ENCODE measurements around the gene NOC4L. TPM values are rescaled to one million over a fixed set of nuclear protein-coding genes. Genes with fewer than 3 reads are reported as not detected.

The NOC4L gene
- polyA plus RNA-seq, 10 donors, result 7.6 to 15.2 (median 10.7) TPM

DNA sequence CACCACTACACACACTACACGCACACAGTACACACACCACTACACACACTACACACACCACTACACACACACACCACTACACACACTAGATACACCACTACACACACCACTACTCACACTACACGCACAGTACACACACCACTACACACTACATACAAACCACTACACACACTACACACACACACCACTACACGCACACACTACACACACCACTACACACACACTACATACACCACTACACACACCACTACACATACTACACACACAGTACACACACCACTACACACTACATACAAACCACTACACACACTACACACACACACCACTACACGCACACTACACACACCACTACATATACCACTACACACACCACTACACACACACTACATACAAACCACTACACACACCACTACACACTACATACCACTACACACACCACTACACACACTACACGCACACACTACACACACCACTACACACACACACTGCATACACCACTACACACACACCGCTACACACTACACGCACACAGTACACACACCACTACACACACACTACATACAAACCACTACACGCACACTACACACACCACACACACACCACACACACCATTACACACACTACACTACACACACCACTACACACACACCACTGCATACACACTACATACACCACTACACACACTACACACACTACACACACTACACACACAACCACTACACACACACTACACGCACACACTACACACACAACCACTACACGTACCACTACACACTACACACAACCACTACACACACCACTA is 11.7 kb downstream of the NOC4L start:
- DNase-seq, result no peak

DNA sequence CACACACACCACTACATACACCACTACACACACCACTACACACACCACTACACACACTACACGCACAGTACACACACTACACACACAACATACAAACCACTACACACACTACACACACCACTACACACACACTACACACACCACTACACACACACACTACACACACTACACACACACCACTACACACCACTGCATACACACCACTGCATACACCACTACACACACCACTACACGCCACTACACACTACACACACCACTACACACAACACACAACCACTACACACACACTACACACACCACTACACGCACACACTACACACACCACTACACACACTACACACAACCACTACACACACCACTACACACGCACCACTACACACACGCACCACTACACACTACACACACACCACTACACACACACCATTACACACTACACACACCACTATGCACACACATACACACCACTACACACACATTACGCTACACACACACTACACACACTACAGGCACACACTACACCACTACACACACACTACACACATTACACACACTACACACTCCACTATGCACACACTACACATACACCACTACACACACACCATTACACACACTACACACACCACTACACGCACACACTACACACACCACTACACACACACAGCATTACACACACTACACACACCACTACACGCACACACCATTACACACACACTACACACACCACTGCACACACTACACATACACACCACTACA is 12.5 kb downstream of the NOC4L start:
- no peak for DNase-seq

DNA sequence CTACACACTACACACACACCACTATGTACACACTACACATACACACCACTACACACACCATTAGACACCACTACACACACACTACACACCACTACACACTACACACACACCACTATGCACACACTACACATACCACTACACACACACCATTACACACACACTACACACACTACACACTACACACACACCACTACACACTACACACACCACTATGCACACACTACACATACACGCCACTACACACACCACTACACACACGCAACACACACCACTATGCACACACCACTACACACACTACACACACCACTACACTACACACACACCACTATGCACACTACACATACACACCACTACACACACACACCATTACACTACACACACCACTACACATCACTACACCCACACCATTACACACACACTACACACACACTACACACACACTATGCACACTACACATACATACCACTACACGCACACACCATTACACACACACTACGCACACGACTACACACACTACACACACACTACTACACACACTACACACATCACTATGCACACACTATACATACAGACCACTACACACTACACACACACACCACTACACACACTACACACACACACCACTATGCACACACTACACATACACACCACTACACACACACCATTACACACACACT is 13.6 kb downstream of the NOC4L start:
- DNase-seq, result no peak

DNA sequence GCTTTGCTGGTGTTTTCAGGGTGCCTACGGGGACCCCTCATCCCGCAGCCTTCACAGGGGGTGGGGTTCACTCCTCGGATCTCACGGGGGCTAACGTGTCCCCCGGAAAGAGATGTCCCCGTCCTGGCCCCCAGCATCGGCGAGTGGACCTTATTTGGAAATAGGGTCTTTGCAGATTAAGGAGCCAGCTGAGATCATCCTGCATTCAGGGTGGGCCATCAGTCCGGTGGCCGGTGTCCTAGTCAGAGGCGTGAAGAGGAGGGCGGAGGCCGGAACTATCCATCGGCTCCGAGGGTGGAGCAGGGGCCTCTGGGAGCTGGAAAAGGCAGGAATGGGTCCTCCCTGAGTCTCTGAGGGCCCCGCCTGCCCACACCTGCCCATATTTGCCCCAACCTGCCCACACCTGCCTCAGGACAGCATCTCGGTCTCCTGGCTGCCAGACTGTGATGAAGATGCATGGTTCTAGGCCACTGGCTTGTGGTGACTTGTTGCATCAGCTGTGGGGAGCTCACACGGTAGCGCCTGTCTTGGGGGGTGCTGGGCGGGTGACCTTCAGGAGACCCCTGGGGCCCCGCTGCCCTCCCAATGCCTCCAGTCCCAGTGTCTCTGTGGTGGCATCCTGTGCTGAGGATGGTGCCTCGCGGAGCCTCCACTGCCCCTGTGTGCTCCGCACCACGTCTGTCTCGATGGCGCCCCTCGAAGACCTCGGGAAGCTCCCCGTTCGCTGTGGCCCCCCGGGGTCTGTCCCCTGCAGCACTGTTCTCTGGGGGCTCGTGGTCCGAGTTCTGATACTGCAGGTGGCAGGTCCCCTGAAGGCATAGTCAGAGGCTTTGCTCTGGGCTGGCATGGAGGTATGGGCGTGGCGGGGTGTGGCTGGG is 14.7 kb downstream of the NOC4L start:
- DNase-seq, result no peak

DNA sequence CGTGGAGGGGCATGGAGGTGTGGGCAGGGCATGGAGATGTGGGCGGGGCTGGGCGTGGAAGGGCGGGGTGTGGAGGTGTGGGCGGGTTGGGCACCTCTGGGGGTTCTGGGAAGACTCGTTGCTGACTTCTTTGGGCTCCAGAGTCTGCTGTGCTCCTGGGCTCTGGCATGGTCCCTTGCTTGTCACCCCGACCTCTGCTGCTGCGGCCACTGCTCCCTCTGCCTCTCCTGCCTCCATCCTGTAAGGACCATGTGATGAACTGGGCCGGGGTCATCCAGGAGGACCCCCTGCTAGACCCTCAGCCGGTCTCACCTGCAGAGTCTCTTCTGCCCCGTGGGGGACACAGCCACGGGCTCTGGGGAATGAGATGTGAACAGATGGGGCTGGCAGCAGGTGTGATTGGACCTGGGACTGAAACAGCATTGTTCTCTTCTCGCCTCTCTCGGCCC is 15.3 kb downstream of the NOC4L start:
- no peak for DNase-seq

DNA sequence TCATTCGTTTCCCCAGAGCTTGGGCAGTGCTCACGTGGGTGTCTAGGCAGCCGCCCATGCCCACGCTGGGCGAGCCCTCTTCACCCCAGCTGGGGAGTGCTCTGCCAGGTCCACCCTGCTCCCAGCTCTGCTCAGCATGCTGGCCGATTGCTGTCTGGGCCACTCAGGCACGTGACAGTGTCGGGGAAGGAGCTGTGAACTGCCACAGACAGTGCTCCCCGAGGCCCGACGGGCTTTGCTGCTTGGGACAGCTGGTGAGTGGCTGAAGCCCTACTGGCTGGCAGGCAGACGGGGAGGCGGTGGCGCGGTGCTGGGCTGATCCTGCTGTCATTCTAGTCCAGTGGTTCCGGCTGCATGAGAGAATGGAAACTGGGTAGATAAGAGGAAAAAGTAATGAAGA is 15.8 kb downstream of the NOC4L start:
- no peak for DNase-seq

DNA sequence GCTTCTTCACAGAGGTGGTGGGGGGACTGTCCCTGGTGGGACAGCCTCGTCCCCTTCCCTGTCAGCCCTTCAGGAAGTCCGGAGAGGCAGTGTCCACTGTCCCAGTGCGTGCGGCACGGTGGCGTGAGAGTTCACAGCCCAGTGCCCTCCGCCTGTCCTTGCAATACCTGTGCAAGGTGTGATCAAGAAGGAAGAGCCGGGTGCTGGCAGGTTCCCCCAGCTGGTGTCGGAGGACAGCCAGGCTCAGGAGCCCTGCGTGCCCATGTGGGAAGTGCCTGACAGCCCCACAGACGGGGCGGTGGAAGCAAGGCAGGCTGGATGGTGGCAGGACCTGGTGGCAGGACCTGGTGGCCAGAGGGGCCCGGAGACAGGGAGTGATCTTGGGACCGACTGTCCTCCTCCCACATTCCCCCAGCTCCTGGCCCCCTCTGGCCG is 16.4 kb downstream of the NOC4L start:
- no peak for DNase-seq

DNA sequence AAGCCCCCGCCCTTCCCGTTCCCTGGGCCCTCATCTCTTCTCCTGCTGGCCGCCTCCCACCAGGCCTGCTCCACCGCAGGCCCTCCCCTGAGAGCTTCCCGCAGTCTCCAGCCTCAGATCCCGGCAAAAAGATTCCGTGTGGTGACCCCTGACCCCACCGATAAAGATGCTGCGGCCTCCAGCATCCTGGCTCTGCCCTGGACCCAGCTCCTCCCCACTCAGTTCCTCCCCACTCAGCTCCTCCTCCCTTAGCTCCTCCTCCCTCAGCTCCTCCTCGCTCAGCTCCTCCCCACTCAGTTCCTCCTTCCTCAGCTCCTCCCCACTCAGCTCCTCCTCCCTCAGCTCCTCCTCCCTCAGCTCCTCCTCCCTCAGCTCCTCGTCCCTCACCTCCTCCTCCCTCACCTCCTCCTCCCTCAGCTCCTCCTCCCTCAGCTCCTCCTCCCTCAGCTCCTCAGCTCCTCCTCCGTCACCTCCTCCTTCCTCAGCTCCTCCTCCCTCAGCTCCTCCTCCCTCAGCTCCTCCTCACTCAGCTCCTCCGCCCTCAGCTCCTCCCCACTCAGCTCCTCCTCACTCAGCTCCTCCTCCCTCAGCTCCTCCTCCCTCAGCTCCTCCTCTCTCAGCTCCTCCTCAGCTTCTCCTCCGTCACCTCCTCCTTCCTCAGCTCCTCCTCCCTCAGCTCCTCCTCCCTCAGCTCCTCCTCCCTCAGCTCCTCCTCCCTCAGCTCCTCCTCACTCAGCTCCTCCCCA is 17.0 kb downstream of the NOC4L start:
- no peak for DNase-seq

DNA sequence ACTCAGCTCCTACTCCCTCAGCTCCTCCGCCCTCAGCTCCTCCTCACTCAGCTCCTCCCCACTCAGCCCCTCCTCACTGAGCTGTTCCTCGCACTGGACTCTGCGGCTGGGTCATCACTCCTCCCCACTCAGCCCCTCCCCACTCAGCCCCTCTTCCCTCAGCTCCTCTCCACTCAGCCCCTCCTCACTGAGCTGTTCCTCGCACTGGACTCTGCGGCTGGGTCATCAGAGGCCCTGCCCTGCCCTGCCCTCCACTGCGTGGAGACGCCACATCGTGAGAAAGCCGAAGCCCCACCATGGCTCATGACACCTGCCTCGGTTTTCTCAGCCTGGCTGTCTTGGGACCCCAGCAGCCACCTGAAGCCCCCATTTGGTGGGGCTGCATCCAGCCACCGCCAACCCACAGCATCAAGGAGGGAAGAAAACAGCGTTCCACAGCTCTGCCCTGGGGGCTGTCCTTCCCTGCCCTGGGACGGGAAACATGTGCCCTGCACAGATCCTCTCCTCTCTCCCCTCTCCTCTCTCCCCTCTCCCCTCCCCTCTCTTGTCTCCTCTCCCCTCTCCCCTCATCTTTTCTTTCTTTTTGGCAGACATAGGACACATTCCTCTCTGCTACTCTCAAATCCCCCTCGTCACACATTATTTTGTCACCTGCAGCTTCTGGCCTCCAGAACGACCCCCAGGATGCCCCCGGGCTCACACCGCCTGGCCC is 17.7 kb downstream of the NOC4L start:
- DNase-seq, result no peak

DNA sequence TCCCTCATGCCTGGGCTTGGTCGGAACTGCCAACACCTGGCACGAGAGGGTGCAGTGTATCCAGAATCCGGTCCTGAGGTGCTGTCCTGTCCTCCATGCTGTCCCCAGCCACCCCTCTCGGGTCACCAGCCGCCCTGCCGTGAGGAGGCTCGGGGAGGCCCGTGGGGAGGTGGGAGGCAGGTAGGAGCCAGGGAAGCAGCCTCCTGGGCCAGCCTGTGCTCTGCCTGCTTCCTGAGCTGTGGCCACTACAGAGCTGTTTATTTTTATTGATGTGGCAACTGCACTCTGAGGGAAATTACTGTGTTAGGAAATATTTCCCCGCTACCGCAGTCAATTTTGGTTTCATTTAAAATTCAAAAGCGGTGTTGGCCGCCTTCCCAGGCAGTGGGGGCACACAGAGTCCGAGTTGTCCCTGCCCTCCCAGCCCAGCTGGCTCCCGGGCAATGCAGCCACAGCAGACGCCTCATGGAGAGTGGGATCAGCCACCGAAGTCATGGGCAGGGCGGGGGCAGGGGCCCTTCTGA is 18.3 kb downstream of the NOC4L start:
- DNase-seq, result peak; percentile 16 to 58 (median 46)

DNA sequence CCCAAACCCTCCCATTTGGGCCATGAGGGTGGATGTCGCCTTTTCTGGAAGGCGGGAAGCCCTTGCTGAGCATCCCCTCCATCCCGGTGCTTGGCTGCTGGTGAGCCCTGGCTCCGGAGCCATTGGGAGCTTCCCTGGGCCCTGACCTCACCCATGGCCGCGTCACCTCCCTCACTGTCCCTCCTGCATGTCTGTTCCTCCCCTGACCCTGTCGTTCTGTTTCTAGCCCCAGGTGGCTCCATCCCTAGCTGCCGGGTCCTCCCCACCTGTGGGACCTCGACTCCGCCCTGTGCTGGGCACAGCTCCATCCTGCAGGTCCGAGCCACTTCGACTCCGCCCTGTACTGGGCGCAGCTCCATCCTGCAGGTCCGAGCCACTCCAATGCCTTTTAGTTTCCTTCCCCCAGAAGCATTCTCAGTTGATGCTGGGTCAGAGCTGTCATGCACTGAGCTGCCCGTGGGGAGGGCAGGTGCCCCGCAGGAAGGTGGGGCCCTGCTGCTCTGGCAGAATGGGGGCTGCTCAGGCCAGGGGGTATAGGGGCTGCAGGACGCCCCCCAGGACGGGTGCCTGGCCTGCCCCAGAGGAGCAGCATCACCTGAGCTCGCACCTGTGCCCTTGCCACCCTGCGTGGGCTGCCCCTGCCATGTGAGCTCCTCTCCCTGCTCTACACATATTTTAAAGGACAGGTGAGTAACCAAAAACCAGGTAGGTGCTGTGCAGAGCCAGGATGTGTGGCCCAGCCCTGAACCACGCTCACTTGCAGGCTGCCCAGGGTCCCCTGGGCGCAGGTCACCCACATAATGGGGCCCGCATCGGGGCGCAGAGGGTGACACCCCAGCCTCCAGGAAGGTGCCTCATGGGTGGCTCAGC is 19.0 kb downstream of the NOC4L start:
- no peak for DNase-seq

DNA sequence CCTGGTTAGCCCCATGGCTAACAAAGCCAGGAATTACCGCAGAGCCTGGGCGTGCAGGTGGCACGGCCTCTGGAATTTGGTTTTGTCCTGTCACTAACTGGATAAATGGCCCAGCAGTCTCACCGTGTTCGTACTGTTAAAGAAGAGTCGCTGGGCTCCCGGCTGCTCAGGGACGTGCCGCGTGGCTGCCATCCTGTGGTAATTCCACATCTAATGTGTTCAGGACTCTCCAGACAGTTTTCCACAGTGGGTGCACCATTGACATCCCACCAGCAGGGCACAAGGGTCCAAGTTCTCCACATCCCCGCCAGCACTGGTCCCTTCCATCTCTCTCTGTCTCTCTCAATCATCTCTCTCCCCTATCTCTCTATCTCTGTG is 19.6 kb downstream of the NOC4L start:
- no peak for DNase-seq

DNA sequence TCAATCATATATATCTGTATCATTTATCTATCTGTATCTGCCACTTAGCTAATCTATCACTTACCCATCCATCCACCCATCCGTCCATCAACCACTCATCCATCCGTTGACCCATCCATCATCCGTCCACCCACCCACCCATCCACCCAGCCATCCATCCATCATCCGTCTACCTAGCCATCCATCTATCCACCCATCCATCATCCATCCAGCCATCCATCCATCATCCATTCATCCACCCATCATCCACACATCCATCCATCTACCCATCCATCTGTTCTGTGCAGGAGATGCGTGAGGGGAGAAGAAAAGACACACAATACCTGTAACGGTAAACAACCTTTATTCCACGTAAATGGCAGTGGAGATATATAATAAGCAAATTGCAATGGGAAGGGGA is 20.2 kb downstream of the NOC4L start:
- DNase-seq, result no peak

DNA sequence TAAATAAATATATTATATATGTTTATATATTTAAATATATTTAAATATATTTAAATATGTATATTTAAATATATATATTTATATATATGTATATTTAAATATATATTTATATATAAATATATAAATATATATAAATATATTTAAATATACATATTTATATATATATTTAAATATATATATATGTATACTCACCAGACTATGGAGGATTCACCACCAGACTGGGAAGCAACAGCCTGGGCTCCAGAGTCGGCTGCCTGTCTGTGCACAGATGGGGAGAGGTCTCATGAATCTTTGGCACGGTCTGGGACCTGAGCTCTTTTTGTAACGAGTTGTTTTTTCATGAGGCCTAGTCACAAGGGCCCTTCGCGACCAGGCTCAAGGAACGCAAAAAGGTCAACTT is 21.3 kb downstream of the NOC4L start:
- no peak for DNase-seq

DNA sequence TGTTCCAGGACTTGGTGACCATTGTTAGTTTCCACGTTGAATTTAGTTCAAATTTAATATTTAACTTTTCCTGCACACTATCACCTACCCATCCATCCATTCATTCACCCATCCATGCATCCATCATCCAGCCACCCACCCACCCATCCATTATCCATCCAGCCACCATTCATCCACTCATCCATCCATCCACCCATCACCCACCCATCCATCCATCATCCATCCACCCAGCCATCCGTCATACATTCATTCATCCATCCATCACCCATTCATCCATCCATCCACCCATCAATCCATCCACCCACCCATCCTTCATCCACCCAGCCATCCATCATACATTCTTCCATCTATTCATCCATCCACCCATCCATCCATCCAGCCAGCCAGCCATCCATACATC is 21.8 kb downstream of the NOC4L start:
- no peak for DNase-seq

DNA sequence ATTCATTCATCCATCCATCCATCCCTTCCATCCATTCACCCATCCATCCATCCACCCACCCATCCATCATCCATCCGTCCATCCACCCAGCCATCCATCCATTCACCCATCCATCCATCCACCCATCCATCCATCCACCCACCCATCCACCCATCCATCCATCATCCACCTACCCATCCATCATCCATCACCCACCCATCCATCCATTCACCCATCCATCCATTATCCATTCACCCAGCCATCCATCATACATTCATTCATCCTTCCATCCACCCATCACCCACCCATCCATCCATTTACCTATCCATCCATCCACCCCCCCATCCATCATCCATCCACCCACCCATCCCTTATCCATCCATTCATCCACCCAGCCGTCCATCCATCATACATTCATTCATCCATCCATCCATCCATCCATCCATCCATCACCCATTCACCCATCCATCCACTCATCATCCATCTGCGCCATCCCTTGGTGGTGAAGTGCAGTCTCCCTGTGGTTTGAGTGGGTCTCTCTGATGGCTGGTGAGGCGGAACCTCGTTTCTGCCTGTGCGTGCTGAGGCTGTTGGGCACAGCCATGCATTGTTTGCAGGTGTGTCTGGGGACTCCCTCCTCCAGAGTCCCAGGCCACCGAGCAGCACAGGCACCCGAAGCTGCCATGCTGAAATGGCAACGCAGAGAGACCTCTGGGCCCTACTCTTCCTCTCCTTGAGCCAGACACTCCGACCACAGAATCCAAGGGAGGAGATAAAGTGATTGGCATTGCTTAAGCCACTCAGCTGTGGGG is 22.7 kb downstream of the NOC4L start:
- no peak for DNase-seq

DNA sequence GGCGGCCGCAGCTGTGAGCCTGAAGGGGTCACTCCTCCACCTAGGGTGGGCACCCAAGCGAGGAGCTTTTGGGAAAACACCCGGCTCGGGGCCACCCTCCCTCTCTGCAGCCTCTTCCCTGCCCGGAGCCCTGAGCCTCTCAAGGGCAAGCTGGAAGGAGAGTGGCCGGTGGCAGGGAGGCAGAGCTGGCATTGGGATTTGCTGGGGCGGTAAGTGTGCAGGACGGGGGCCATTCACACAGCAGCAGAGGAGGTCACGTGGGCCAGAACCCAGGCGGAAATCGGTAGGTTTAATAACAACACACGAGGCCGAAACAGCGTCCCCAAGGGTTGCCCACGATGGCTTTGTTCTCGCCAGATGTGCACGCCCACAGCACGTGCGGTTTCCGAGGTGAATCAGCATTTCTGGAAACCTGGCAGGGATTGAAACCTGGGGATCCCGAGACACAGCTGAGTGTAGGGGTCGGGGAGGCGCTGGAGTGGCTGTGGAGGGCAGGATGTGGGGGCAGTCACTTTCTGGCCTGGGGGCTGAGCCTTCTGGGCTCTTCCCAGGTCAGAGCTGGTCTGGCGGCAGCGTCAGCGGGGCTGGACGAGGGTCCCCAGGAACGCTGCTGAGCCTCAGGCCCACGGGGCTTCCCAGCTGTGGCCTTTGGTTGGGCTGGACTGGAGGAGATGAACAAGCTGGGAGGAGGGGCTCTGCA is 23.5 kb downstream of the NOC4L start:
- DNase-seq, result no peak

Data from muscle of back (tissue), 11 donors.